Calu3 (cell line): ENCODE data around the gene DEK. TPM values are rescaled to one million over a fixed set of nuclear protein-coding genes. Genes with fewer than 3 reads are reported as not detected.

ENCODE experiments used
- BruUV-seq: library from RNA; stranded (reverse); fragments of 400-500 nt; replicated peaks from 2 replicates; lab custom pipeline; 2021; lab: Mats Ljungman, UMichigan
- CTCF ChIA-PET: fragments of 300-600 bp; sonication (Branson Sonifier 250); formaldehyde crosslinking; loops from one replicate; lab custom pipeline; 2022; ENCODE audit warnings: antibody characterized with exemption; lab: Charles Lee
- DNase-seq: peaks from one replicate; pipeline ENCODE4 v3.0.0; 2022
- H3K27ac Mint-ChIP-seq: one replicate; pipeline ENCODE4 v1.8.0; 2022; ENCODE audit warnings: mixed read lengths; ENCODE audit not compliant: unreplicated experiment
- H3K27me3 Mint-ChIP-seq: one replicate; pipeline ENCODE4 v1.8.0; 2022; ENCODE audit warnings: mixed read lengths; ENCODE audit not compliant: unreplicated experiment
- H3K36me3 Mint-ChIP-seq: one replicate; pipeline ENCODE4 v1.8.0; 2022; ENCODE audit warnings: mild to moderate bottlenecking, moderate library complexity, mixed read lengths; ENCODE audit not compliant: insufficient read depth, unreplicated experiment
- H3K4me1 Mint-ChIP-seq: one replicate; pipeline ENCODE4 v1.8.0; 2022; ENCODE audit warnings: mild to moderate bottlenecking, low read depth, mixed read lengths; ENCODE audit not compliant: unreplicated experiment
- H3K4me3 Mint-ChIP-seq: one replicate; pipeline ENCODE4 v1.8.0; 2022; ENCODE audit warnings: mild to moderate bottlenecking, low read depth, moderate library complexity, mixed read lengths; ENCODE audit not compliant: unreplicated experiment
- H3K9me3 Mint-ChIP-seq: one replicate; pipeline ENCODE4 v1.8.0; 2022; ENCODE audit warnings: low read depth, mixed read lengths; ENCODE audit not compliant: unreplicated experiment
- CTCF ChIP-seq: fragments of 200-600 bp; IDR thresholded peaks from one replicate; pipeline ENCODE4 v1.8.0; 2022; ENCODE audit warnings: antibody characterized with exemption; ENCODE audit not compliant: unreplicated experiment
- intact Hi-C: fragments of 100-400 bp; cut with micrococcal nuclease; formaldehyde crosslinking; loops from one replicate; pipeline ENCODE4 v1.10.0; 2022; ENCODE audit not compliant: unreplicated experiment
- total RNA-seq: library from RNA; stranded (reverse); gene quantifications from 2 replicates; pipeline ENCODE4 v1.2.3, GENCODE V29; 2022

Gene DEK
- total RNA-seq, 1 experiment from 2014 or later: 108 TPM

- intact Hi-C loops: no loop called here
- TF ChIP-seq CTCF: no peak
- BruUV-seq: no TSS peak
- CTCF ChIA-PET: no interaction called here
- no peaks in the 10 kb centered on the region for H3K9me3 Mint-ChIP-seq
- DNase-seq: no peak
- peaks cover 5% of the 10 kb centered on the region for H3K4me1 Mint-ChIP-seq
- no peak overlapping the region for H3K4me3 Mint-ChIP-seq
- H3K36me3 Mint-ChIP-seq: peaks cover 31% of the 10 kb centered on the region
- H3K27me3 Mint-ChIP-seq: no peaks in the 10 kb centered on the region
- no peak overlapping the region for H3K27ac Mint-ChIP-seq
Observed at GRCh38 chr6:18245642-18246041, 18.7 kb downstream of the DEK start.

- BruUV-seq: no TSS peak
- Mint-ChIP-seq H3K4me3 (no peak overlapping the region), H3K9me3 (no peaks in the 10 kb centered on the region), H3K27ac (no peak overlapping the region), H3K27me3 (no peaks in the 10 kb centered on the region), H3K4me1 (peaks cover 5% of the 10 kb centered on the region), H3K36me3 (peaks cover 29% of the 10 kb centered on the region)
- no peak for TF ChIP-seq CTCF
- no peak for DNase-seq
- intact Hi-C loops: no loop called here
- CTCF ChIA-PET: no interaction called here
Observed at GRCh38 chr6:18245079-18245478, 19.3 kb downstream of the DEK start.

GRCh38 chr6:18244251-18244650 is 20.1 kb downstream of the DEK start:
- Mint-ChIP-seq H3K4me3 (no peak overlapping the region), H3K36me3 (peaks cover 22% of the 10 kb centered on the region), H3K27ac (no peak overlapping the region), H3K9me3 (no peaks in the 10 kb centered on the region), H3K4me1 (peaks cover 5% of the 10 kb centered on the region), H3K27me3 (no peaks in the 10 kb centered on the region)
- DNase-seq: no peak
- CTCF ChIA-PET: no interaction called here
- no TSS peak for BruUV-seq
- no peak for TF ChIP-seq CTCF
- intact Hi-C loops: no loop called here

- DNase-seq: no peak
- no peaks in the 10 kb centered on the region for H3K4me1 Mint-ChIP-seq
- no peaks in the 10 kb centered on the region for H3K27me3 Mint-ChIP-seq
- no TSS peak for BruUV-seq
- peaks cover 22% of the 10 kb centered on the region for H3K36me3 Mint-ChIP-seq
- no peak overlapping the region for H3K27ac Mint-ChIP-seq
- H3K9me3 Mint-ChIP-seq: no peaks in the 10 kb centered on the region
- intact Hi-C loops: no loop called here
- TF ChIP-seq CTCF: no peak
- CTCF ChIA-PET: no interaction called here
- no peak overlapping the region for H3K4me3 Mint-ChIP-seq
Observed at GRCh38 chr6:18243302-18243893, 20.9 kb downstream of the DEK start.
